ENCODE results near the gene MTMR3.
"Not testable (repeated sequence)": the region's sequence is repeated elsewhere in the genome, so short reads cannot be mapped to it uniquely, and the experiment has no call there.

Gene MTMR3

GRCh38 chr22:29883045-29883774 is at the start of gene MTMR3:
TSS of gene MTMR3 (plus strand) at chr22:29883174. CDS start at chr22:29971060, 87,886 bp downstream.
- peak; percentile 25 for DNase-seq

- DNase-seq, result no peak
These were observed 49.5 kb upstream of the MTMR3 start for GRCh38 chr22:29833392-29833965.

GRCh38 chr22:29834046-29834445 is 48.9 kb upstream of the MTMR3 start:
- no peak for DNase-seq

GRCh38 chr22:29836791-29837370 is 46.1 kb upstream of the MTMR3 start:
- DNase-seq, result not testable (repeated sequence)

GRCh38 chr22:29837741-29838598 is 45.0 kb upstream of the MTMR3 start, which contains the start of gene ASCC2:
TSS of gene ASCC2 (minus strand) at chr22:29838274. CDS start at chr22:29832325, 5,949 bp downstream.
- peak; percentile 85 for DNase-seq

- no peak for DNase-seq
These were observed 44.4 kb upstream of the MTMR3 start for GRCh38 chr22:29838599-29838956.

GRCh38 chr22:29839039-29839438 is 43.9 kb upstream of the MTMR3 start:
- no peak for DNase-seq

GRCh38 chr22:29840498-29840897 is 42.5 kb upstream of the MTMR3 start:
- DNase-seq, result no peak

- no peak for DNase-seq
These were observed 40.8 kb upstream of the MTMR3 start for GRCh38 chr22:29842172-29842571.

- DNase-seq, result no peak
These were observed 40.2 kb upstream of the MTMR3 start for GRCh38 chr22:29842740-29843139.

GRCh38 chr22:29846290-29846689 is 36.7 kb upstream of the MTMR3 start:
- no peak for DNase-seq

- DNase-seq, result no peak
These were observed 34.9 kb upstream of the MTMR3 start for GRCh38 chr22:29848111-29848510.

- no peak for DNase-seq
These were observed 28.5 kb upstream of the MTMR3 start for GRCh38 chr22:29854432-29854831.

- DNase-seq, result no peak
These were observed 27.3 kb upstream of the MTMR3 start for GRCh38 chr22:29855611-29856181.

GRCh38 chr22:29856496-29856895 is 26.5 kb upstream of the MTMR3 start:
- DNase-seq, result no peak

- DNase-seq, result not testable (repeated sequence)
These were observed 23.9 kb upstream of the MTMR3 start for GRCh38 chr22:29859030-29859429.

GRCh38 chr22:29860006-29860766 is 22.8 kb upstream of the MTMR3 start:
- DNase-seq, result no peak

- no peak for DNase-seq
These were observed 21.2 kb upstream of the MTMR3 start for GRCh38 chr22:29861672-29862297.

- not testable (repeated sequence) for DNase-seq
These were observed 17.4 kb upstream of the MTMR3 start for GRCh38 chr22:29865572-29865971.

- no peak for DNase-seq
These were observed 15.7 kb upstream of the MTMR3 start for GRCh38 chr22:29867260-29867659.

GRCh38 chr22:29867851-29868250 is 15.1 kb upstream of the MTMR3 start:
- DNase-seq, result no peak

- DNase-seq, result no peak
These were observed 12.4 kb upstream of the MTMR3 start for GRCh38 chr22:29870574-29870973.
